Mesenchymal stem cell (in vitro differentiated cells and primary cell): ENCODE data around the gene UBTD1.
"Not testable (repeated sequence)": the region's sequence is repeated elsewhere in the genome, so short reads cannot be mapped to it uniquely, and the experiment has no call there.

Experiments used
- DNase-seq: peaks from one replicate; pipeline ENCODE4 v3.0.0-alpha.2; 2013
- H2AFZ ChIP-seq: one replicate; pipeline ENCODE4 v1.6.1; 2013; ENCODE audit warnings: low read depth, mild to moderate bottlenecking, control low read depth, inconsistent platforms, low read length, moderate library complexity
- H2AK5ac ChIP-seq: 2 replicates; pipeline ENCODE4 v1.6.1; 2013; ENCODE audit warnings: low read length, moderate library complexity, mild to moderate bottlenecking, inconsistent platforms; ENCODE audit not compliant: severe bottlenecking
- H2BK120ac ChIP-seq: one replicate; pipeline ENCODE4 v1.6.1; 2013; ENCODE audit warnings: low read depth, mild to moderate bottlenecking, inconsistent platforms, low read length, moderate library complexity
- H2BK12ac ChIP-seq, 2 experiments: one replicate each; pipeline ENCODE4 v1.6.1; 2013; ENCODE audit warnings: inconsistent platforms in 2 of 2, low read length in 2 of 2, mild to moderate bottlenecking in 2 of 2, moderate library complexity in 2 of 2, control low read depth in 1 of 2
- H2BK15ac ChIP-seq: one replicate; pipeline ENCODE4 v1.6.1; 2013; ENCODE audit warnings: mild to moderate bottlenecking, low read depth, inconsistent platforms; ENCODE audit not compliant: poor library complexity, severe bottlenecking
- H2BK5ac ChIP-seq: 2 replicates; pipeline ENCODE4 v1.6.1; 2013; ENCODE audit warnings: low read depth, mild to moderate bottlenecking, low read length, control low read depth, inconsistent platforms; ENCODE audit not compliant: poor library complexity, severe bottlenecking
- H3K14ac ChIP-seq, 2 experiments: one replicate each; pipeline ENCODE4 v1.6.1; 2013; ENCODE audit warnings: inconsistent platforms in 2 of 2, low read length in 2 of 2, control low read depth in 1 of 2, mild to moderate bottlenecking in 1 of 2, moderate library complexity in 1 of 2
- H3K18ac ChIP-seq, 2 experiments: one replicate each; pipeline ENCODE4 v1.6.1; 2013; ENCODE audit warnings: inconsistent platforms in 2 of 2, low read length in 2 of 2, control low read depth in 1 of 2, low read depth in 1 of 2, mild to moderate bottlenecking in 1 of 2
- H3K23ac ChIP-seq, 2 experiments: one replicate each; pipeline ENCODE4 v1.6.1; 2013; ENCODE audit warnings: inconsistent platforms in 2 of 2, low read length in 2 of 2, mild to moderate bottlenecking in 2 of 2, moderate library complexity in 2 of 2, control low read depth in 1 of 2
- H3K27ac ChIP-seq: 2 replicates; pipeline ENCODE4 v1.5.1; 2013; ENCODE audit warnings: mild to moderate bottlenecking, moderate library complexity, low read length, control low read depth, inconsistent platforms; ENCODE audit not compliant: poor library complexity, severe bottlenecking
- H3K27me3 ChIP-seq, 2 experiments: 2 replicates each; pipeline versions ENCODE4 v1.6.1 to v1.7.0; 2013; ENCODE audit warnings: low read length in 2 of 2, mild to moderate bottlenecking in 2 of 2, moderate library complexity in 2 of 2, control low read depth in 1 of 2, inconsistent platforms in 1 of 2; ENCODE audit not compliant: control insufficient read depth in 1 of 2, insufficient read depth in 1 of 2
- H3K36me3 ChIP-seq, 2 experiments: 2 replicates each; pipeline versions ENCODE4 v1.6.1 to v1.7.0; 2013; ENCODE audit warnings: low read length in 2 of 2, control low read depth in 1 of 2, inconsistent platforms in 1 of 2, low read depth in 1 of 2, mild to moderate bottlenecking in 1 of 2; ENCODE audit not compliant: insufficient read depth in 2 of 2, control insufficient read depth in 1 of 2
- H3K4ac ChIP-seq, 2 experiments: one replicate each; pipeline ENCODE4 v1.6.1; 2013; ENCODE audit warnings: inconsistent platforms in 2 of 2, low read length in 2 of 2, mild to moderate bottlenecking in 2 of 2, moderate library complexity in 2 of 2, control low read depth in 1 of 2, low read depth in 1 of 2
- H3K4me1 ChIP-seq: 2 replicates; pipeline ENCODE4 v1.6.1; 2013; ENCODE audit warnings: low read depth, low read length, control low read depth; ENCODE audit not compliant: control insufficient read depth, insufficient read depth
- H3K4me2 ChIP-seq: 2 replicates; pipeline ENCODE4 v1.6.1; 2013; ENCODE audit warnings: low read length, mild to moderate bottlenecking, inconsistent platforms; ENCODE audit not compliant: poor library complexity, severe bottlenecking
- H3K4me3 ChIP-seq, 2 experiments: 2 replicates each; pipeline versions ENCODE4 v1.5.1 to v1.7.0; 2013; ENCODE audit warnings: low read length in 2 of 2, mild to moderate bottlenecking in 2 of 2, control low read depth in 1 of 2, low read depth in 1 of 2; ENCODE audit not compliant: insufficient read depth in 1 of 2
- H3K79me1 ChIP-seq: replicated peaks from 2 replicates; pipeline ENCODE4 v1.6.1; 2013; ENCODE audit warnings: mild to moderate bottlenecking, control low read depth, low read length, inconsistent platforms; ENCODE audit not compliant: poor library complexity, severe bottlenecking
- H3K9ac ChIP-seq: 2 replicates; pipeline ENCODE4 v1.7.0; 2013; ENCODE audit warnings: mild to moderate bottlenecking, low read length, moderate library complexity
- H3K9me3 ChIP-seq: 2 replicates; pipeline ENCODE4 v1.7.0; 2013; ENCODE audit warnings: mild to moderate bottlenecking, low read length; ENCODE audit not compliant: control insufficient read depth
- H4K8ac ChIP-seq: one replicate; pipeline ENCODE4 v1.6.1; 2013; ENCODE audit warnings: inconsistent platforms, mild to moderate bottlenecking, low read length, moderate library complexity
- H4K91ac ChIP-seq: one replicate; pipeline ENCODE4 v1.6.1; 2013; ENCODE audit warnings: mild to moderate bottlenecking, low read length, inconsistent platforms
- WGBS: methylation state at CpG from one replicate; pipeline ENCODE4 v1.1.7; 2013; ENCODE audit warnings: mixed read lengths; 5-methylcytosine and 5-hydroxymethylcytosine counted together

UBTD1 gene

DNA sequence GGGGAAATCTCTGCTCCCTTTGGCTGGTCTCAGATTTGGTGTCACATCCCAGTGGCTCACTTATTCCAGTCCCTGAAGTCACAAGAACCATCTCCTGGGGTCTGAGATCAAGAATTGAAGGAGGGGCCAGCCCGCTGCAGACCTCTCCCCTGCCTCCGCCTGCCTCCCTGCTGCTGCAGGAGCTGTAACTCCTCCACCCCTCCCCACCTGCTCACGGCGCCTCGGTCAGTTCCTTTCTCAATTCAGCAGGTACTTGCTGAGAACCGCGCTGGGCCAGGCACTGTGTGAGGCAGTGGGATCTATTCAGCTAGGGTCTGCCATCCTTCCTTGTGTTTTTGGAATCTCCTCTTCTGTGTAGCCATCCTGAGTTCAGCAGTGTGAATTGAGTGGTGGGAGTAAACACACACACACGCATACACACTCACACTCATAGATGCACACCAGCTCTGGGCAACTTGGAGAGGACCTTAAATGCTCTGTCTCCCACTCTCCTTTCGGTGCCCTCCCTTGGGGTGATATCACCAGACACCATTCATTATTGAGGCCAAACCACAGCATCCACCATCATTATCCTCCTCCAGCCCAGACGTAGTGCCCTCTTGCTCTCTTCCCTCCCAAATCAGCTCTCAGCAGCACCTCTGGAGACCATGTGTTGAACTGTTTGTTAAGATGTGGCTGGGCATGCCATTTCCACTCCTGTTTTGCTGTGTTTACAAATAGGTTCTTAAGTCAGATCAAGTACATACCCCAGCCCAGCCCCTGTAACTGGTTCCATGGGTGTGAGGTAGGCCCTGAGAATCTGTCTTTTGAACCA lies 51.8 kb downstream of the UBTD1 start:
- Histone ChIP-seq H3K18ac (peak overlapping the region; percentile 63 to 84), H4K91ac (peak overlapping the region; percentile 77), H3K27ac (peak overlapping the region; percentile 22), H2AFZ (no peak overlapping the region), H3K14ac (peak overlapping the region in 1 of 2 experiments; percentile 5), H3K36me3 (peaks cover 0 to 38% of the 10 kb centered on the region in 2 experiments), H4K8ac (peak overlapping the region; percentile 99), H3K4ac (peak overlapping the region; percentile 7 to 96), H3K23ac (peak overlapping the region; percentile 5 to 11), H3K4me1 (peaks cover 34% of the 10 kb centered on the region), H2BK120ac (peak overlapping the region; percentile 74), H2BK15ac (no peak overlapping the region), H3K9me3 (no peaks in the 10 kb centered on the region), H3K79me1 (peaks cover 25% of the 10 kb centered on the region), H2AK5ac (no peak overlapping the region), H2BK5ac (no peak overlapping the region), H2BK12ac (peak overlapping the region; percentile 90 to 97), H3K4me3 (no peak overlapping the region), H3K9ac (peak overlapping the region; percentile 61), H3K4me2 (no peak overlapping the region), H3K27me3 (no peaks in the 10 kb centered on the region)
- DNase-seq, result no peak
- WGBS, result 59% methylated on average over 8 of the region's 10 CpGs

DNA sequence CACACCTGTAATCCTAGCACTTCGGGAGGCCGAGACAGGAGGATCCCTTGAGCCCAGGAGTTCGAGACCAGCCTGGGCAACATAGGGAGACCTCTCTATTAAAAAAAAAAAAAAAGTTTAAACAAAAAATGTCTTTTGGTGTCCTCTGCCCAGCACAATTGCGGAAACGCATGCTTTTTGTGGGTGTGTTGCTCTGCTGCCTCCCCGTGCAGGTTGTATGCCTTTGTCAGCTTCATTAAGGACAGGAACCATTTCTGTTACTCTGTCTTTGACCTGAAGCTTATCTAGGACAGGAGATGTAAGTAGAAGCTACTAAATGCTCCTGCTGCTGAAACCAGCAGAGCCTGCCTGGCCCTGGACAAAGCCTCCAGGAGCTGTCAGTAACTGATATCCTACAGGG lies 52.5 kb downstream of the UBTD1 start:
- Histone ChIP-seq H2BK12ac (no peak overlapping the region), H2AFZ (no peak overlapping the region), H3K27ac (no peak overlapping the region), H3K4me2 (no peak overlapping the region), H3K79me1 (peaks cover 23% of the 10 kb centered on the region), H3K9ac (no peak overlapping the region), H3K4me1 (peaks cover 34% of the 10 kb centered on the region), H4K8ac (no peak overlapping the region), H3K23ac (no peak overlapping the region), H2BK5ac (no peak overlapping the region), H2AK5ac (no peak overlapping the region), H3K36me3 (peaks cover 0 to 38% of the 10 kb centered on the region in 2 experiments), H3K9me3 (no peaks in the 10 kb centered on the region), H2BK120ac (no peak overlapping the region), H3K4me3 (no peak overlapping the region), H2BK15ac (peak overlapping the region; percentile 50), H3K14ac (no peak overlapping the region), H3K27me3 (no peaks in the 10 kb centered on the region), H4K91ac (no peak overlapping the region), H3K4ac (no peak overlapping the region), H3K18ac (no peak overlapping the region)
- 98% methylated on average over 6 of the region's 6 CpGs for whole genome bisulfite sequencing
- DNase-seq, result no peak

DNA sequence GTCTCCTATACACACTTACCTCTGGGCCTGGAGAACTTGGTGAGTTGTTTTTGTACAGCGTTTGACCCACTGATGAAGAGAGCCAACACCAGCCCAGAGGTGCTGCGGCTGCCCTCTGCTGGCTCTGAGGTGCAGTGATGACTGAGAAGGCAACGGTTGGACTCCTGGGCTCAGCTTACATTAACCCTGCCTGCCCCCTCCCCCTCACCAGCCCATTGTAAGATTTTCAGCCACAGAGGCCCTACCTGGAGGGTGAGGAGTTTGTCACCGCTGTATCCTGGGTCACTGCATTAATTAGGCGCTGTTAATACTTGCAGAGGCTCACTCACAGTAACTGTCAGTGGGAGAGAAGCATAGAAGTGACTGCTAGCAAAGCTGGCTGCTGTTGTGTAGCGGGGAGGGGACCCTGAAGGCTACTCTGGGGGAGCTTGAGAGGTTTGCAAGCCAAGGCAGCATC lies 54.9 kb downstream of the UBTD1 start:
- Histone ChIP-seq H3K9me3 (no peaks in the 10 kb centered on the region), H2AK5ac (peak overlapping the region; percentile 66), H3K79me1 (peaks cover 15% of the 10 kb centered on the region), H3K27me3 (no peaks in the 10 kb centered on the region), H3K4me1 (peaks cover 24% of the 10 kb centered on the region), H3K18ac (no peak overlapping the region), H3K4ac (peak overlapping the region in 1 of 2 experiments; percentile 12), H2BK120ac (no peak overlapping the region), H2BK15ac (no peak overlapping the region), H3K9ac (peak overlapping the region; percentile 48), H2BK5ac (no peak overlapping the region), H3K4me3 (no peak overlapping the region), H2AFZ (no peak overlapping the region), H3K23ac (no peak overlapping the region), H3K14ac (no peak overlapping the region), H3K4me2 (no peak overlapping the region), H4K91ac (no peak overlapping the region), H2BK12ac (peak overlapping the region in 1 of 2 experiments; percentile 3), H3K36me3 (peaks cover 0 to 33% of the 10 kb centered on the region in 2 experiments), H4K8ac (no peak overlapping the region), H3K27ac (no peak overlapping the region)
- peak; percentile 77 for DNase-seq
- WGBS, result 22% methylated on average over 5 of the region's 6 CpGs

DNA sequence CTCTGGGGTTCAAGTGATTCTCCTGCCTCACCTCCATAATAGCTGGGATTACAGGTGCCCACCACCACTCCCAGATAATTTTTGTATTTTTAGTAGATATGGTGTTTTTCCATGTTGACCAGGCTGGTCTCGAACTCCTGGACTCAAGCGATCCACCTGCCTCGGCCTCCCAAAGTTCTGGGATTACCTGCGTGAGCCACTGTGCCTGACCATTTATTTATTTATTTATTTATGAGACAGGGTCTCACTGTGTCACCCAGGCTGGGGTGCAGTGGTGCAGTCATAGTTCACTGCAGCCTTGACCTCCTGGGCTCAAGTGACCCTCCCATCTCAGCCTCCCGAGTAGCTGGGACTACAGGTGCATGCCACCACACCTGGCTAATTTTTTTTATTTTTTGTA lies 55.6 kb downstream of the UBTD1 start:
- peaks cover 0 to 29% of the 10 kb centered on the region in 2 experiments for H3K36me3 ChIP-seq
- H3K4me1 ChIP-seq, result peaks cover 20% of the 10 kb centered on the region
- H3K4me2 ChIP-seq, H3K18ac ChIP-seq, H3K4me3 ChIP-seq, H2AFZ ChIP-seq, H2BK15ac ChIP-seq, H3K9ac ChIP-seq, H2BK5ac ChIP-seq, H3K27me3 ChIP-seq, H4K91ac ChIP-seq, H4K8ac ChIP-seq, DNase-seq, H2BK120ac ChIP-seq, H3K27ac ChIP-seq, H2AK5ac ChIP-seq, H3K4ac ChIP-seq, H3K14ac ChIP-seq, H2BK12ac ChIP-seq, H3K23ac ChIP-seq, H3K9me3 ChIP-seq: not testable (repeated sequence)
- peaks cover 12% of the 10 kb centered on the region for H3K79me1 ChIP-seq
- 100% methylated on average over 5 of the region's 5 CpGs for WGBS
